IMR-90 (cell line): Measurements from ENCODE around the gene ST8SIA4. TPM values are rescaled to one million over a fixed set of nuclear protein-coding genes. Genes with fewer than 3 reads are reported as not detected.

Experiments used
- ATAC-seq: fragments of 200-7000 bp; cut with Tn5 transposase; 2 replicates; pipeline ENCODE4 v1.9.1; 2020; ENCODE audit warnings: low read depth, mild to moderate bottlenecking, moderate library complexity
- BruUV-seq: library from RNA; stranded (reverse); fragments of 400-500 nt; replicated peaks from 2 replicates; lab custom pipeline; 2021; lab: Mats Ljungman, UMichigan
- CTCF ChIA-PET: fragments of 300-600 bp; formaldehyde crosslinking; extraction: SDS; loops from one replicate; lab custom pipeline; 2021; ENCODE audit warnings: antibody characterized with exemption; lab: Yijun Ruan, JAX
- POLR2A ChIA-PET: fragments of 300-600 bp; sonication (Branson Sonifier 250); formaldehyde crosslinking; loops from one replicate; lab custom pipeline; 2022; ENCODE audit warnings: antibody characterized with exemption; ENCODE audit not compliant: unreplicated experiment; lab: Charles Lee
- DNase-seq: peaks from one replicate; pipeline ENCODE4 v3.0.0; 2013
- H2AFZ ChIP-seq: replicated peaks from 2 replicates; pipeline ENCODE3; 2013; ENCODE audit warnings: low read length, mild to moderate bottlenecking; ENCODE audit not compliant: poor library complexity
- H2AK5ac ChIP-seq: 2 replicates; pipeline ENCODE4 v1.6.1; 2013; ENCODE audit warnings: low read depth, low read length, inconsistent platforms
- H2AK9ac ChIP-seq: replicated peaks from 2 replicates; pipeline ENCODE3; 2013; ENCODE audit warnings: mild to moderate bottlenecking, low read depth, low read length, moderate library complexity; ENCODE audit not compliant: poor library complexity
- H2BK120ac ChIP-seq: 2 replicates; pipeline ENCODE4 v1.6.1; 2013; ENCODE audit warnings: low read depth, low read length, inconsistent platforms
- H2BK15ac ChIP-seq: 3 replicates; pipeline ENCODE4 v1.6.1; 2013; ENCODE audit warnings: low read depth, low read length, inconsistent platforms
- H2BK20ac ChIP-seq: 2 replicates; pipeline ENCODE4 v1.6.1; 2013; ENCODE audit warnings: low read depth, mild to moderate bottlenecking, inconsistent platforms, low read length, moderate library complexity
- H2BK5ac ChIP-seq: 2 replicates; pipeline ENCODE4 v1.6.1; 2013; ENCODE audit warnings: mild to moderate bottlenecking, low read depth, low read length, inconsistent platforms; ENCODE audit not compliant: poor library complexity, severe bottlenecking
- H3K14ac ChIP-seq: replicated peaks from 2 replicates; pipeline ENCODE4 v1.6.1; 2013; ENCODE audit warnings: low read depth, low read length, inconsistent platforms
- H3K18ac ChIP-seq: 2 replicates; pipeline ENCODE4 v1.6.1; 2013; ENCODE audit warnings: low read depth, low read length, control low read depth
- H3K23ac ChIP-seq: 2 replicates; pipeline ENCODE4 v1.6.1; 2013; ENCODE audit warnings: low read depth, low read length, inconsistent platforms
- H3K27ac ChIP-seq: 2 replicates; pipeline ENCODE4 v1.5.1; 2013; ENCODE audit warnings: mild to moderate bottlenecking, control low read depth, low read length; ENCODE audit not compliant: insufficient read depth
- H3K27me3 ChIP-seq: 2 replicates; pipeline ENCODE4 v1.6.1; 2013; ENCODE audit warnings: low read length; ENCODE audit not compliant: control insufficient read depth, insufficient read depth
- H3K36me3 ChIP-seq: 2 replicates; pipeline ENCODE4 v1.6.1; 2013; ENCODE audit warnings: low read length, mixed read lengths; ENCODE audit not compliant: control insufficient read depth, insufficient read depth
- H3K4ac ChIP-seq: 2 replicates; pipeline ENCODE4 v1.6.1; 2013; ENCODE audit warnings: low read depth, low read length, inconsistent platforms
- H3K4me1 ChIP-seq: 2 replicates; pipeline ENCODE4 v1.6.1; 2013; ENCODE audit warnings: low read length, mixed read lengths; ENCODE audit not compliant: control insufficient read depth, insufficient read depth
- H3K4me2 ChIP-seq: 2 replicates; pipeline ENCODE4 v1.6.1; 2013; ENCODE audit warnings: low read depth, mild to moderate bottlenecking, control low read depth, low read length, moderate library complexity
- H3K4me3 ChIP-seq: 2 replicates; pipeline ENCODE4 v1.5.1; 2013; ENCODE audit warnings: low read depth, mild to moderate bottlenecking, control low read depth, low read length, moderate library complexity; ENCODE audit not compliant: insufficient read depth
- H3K56ac ChIP-seq: 2 replicates; pipeline ENCODE4 v1.6.1; 2013; ENCODE audit warnings: low read length, inconsistent platforms; ENCODE audit not compliant: insufficient read depth; ENCODE audit errors: extremely low read depth
- H3K79me1 ChIP-seq, 2 experiments: 2 replicates each; pipeline ENCODE4 v1.6.1; 2013; ENCODE audit warnings: low read length in 2 of 2, inconsistent platforms in 1 of 2, low read depth in 1 of 2
- H3K9ac ChIP-seq: 2 replicates; pipeline ENCODE4 v1.6.1; 2013; ENCODE audit warnings: low read depth, low read length, control low read depth
- H3K9me1 ChIP-seq: 2 replicates; pipeline ENCODE4 v1.6.1; 2013; ENCODE audit warnings: low read length, inconsistent platforms; ENCODE audit not compliant: insufficient read depth
- H3K9me3 ChIP-seq: 2 replicates; pipeline ENCODE4 v1.6.1; 2013; ENCODE audit warnings: low read length; ENCODE audit not compliant: control insufficient read depth, insufficient read depth
- H4K20me1 ChIP-seq: 2 replicates; pipeline ENCODE4 v1.6.1; 2013; ENCODE audit warnings: low read length, inconsistent platforms; ENCODE audit not compliant: insufficient read depth
- H4K5ac ChIP-seq: 2 replicates; pipeline ENCODE4 v1.6.1; 2013; ENCODE audit warnings: mild to moderate bottlenecking, low read depth, low read length, control low read depth
- H4K8ac ChIP-seq, 2 experiments: 2 replicates each; pipeline ENCODE4 v1.6.1; 2013; ENCODE audit warnings: low read depth in 2 of 2, low read length in 2 of 2, control low read depth in 1 of 2, inconsistent platforms in 1 of 2
- H4K91ac ChIP-seq: 2 replicates; pipeline ENCODE4 v1.6.1; 2013; ENCODE audit warnings: low read depth, low read length, inconsistent platforms; ENCODE audit not compliant: insufficient read depth
- BHLHE40 ChIP-seq: fragments of 150-350 bp; IDR thresholded peaks from 2 replicates; pipeline ENCODE4 v1.6.1; 2016; ENCODE audit warnings: mild to moderate bottlenecking, low read depth, low read length
- ELK1 ChIP-seq: fragments of 150-350 bp; IDR thresholded peaks from 2 replicates; pipeline ENCODE4 v1.6.1; 2016; ENCODE audit warnings: low read depth, mild to moderate bottlenecking, low read length, moderate library complexity, borderline replicate concordance
- RFX5 ChIP-seq: IDR thresholded peaks from 2 replicates; pipeline ENCODE4 v1.8.0; 2012; ENCODE audit warnings: low read depth, mild to moderate bottlenecking, low read length, moderate library complexity
- WGBS, 2 experiments: methylation state at CpG; one replicate each; pipeline versions ENCODE4 v1.1.5 to v1.1.7; 2013; ENCODE audit warnings: missing lambda C conversion rate in 2 of 2; ENCODE audit not compliant: insufficient read length in 1 of 2; ENCODE audit errors: extremely low coverage in 2 of 2; 5-methylcytosine and 5-hydroxymethylcytosine counted together
- dilution Hi-C: fragments of 300-500 bp; cut with HindIII; formaldehyde crosslinking; loops from one replicate; pipeline ENCODE4 v1.14.3; 2018; ENCODE audit warnings: low sequenced_read_pairs; ENCODE audit not compliant: unreplicated experiment
- in situ Hi-C: fragments of 300-500 bp; cut with MboI; formaldehyde crosslinking; loops from 3 replicates; pipeline ENCODE4 v1.14.3; 2019; ENCODE audit warnings: low sequenced_read_pairs, inconsistent platforms, mixed read lengths
- intact Hi-C: fragments of 100-400 bp; cut with micrococcal nuclease; formaldehyde crosslinking; loops from 2 replicates; pipeline ENCODE4 v1.10.0; 2022
- polyA plus RNA-seq, 3 experiments: library from polyadenylated mRNA; depleted of rRNA; stranded (reverse); fragments of >200 nt; gene quantifications; 2 replicates each; pipeline ENCODE4 v1.2.3, GENCODE V29; 2012; ENCODE audit warnings: low replicate concordance in 1 of 3
- total RNA-seq: library from RNA; depleted of rRNA; stranded (reverse); fragments of >200 nt; gene quantifications from 2 replicates; pipeline ENCODE4 v1.2.3, GENCODE V29; 2012

ST8SIA4 gene
- total and polyA plus RNA-seq, 2 of the 4 experiments (the other 2 are of a cell fraction) = 0.02 to 0.18 TPM

DNA sequence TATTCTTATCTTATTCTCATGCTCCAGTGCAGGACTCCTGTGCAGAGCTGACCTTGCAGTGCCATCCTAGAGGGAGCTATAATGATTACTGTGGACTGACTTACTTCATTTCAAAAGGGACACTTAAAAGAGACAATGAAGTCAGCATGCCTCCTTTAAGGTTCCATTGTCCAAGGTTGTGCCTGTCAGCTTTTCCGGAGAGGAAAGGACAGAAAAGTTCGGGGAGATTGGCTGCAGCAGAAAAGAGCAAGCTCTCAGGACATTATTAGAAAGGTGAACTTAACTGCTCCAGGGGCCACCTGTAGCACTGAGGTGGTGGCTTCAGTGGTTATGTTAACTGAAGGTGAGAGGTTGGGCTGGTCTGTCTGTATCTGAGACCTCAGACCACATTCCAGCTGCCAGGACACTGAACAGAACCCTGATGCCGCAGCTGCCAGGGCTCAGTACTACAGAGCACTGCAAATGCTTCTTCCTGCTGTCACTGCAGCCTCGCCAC is 112.9 kb downstream of the ST8SIA4 start:
- TF ChIP-seq ELK1 = no peak
- no peak for TF ChIP-seq RFX5
- TF ChIP-seq BHLHE40 = no peak
- dilution Hi-C loops = no loop called here
- Histone ChIP-seq H3K4ac (no peak overlapping the region), H2BK5ac (no peak overlapping the region), H2AK9ac (no peak overlapping the region), H3K18ac (no peak overlapping the region), H2BK15ac (no peak overlapping the region), H3K4me1 (no peaks in the 10 kb centered on the region), H2BK120ac (no peak overlapping the region), H3K9me1 (no peaks in the 10 kb centered on the region), H3K56ac (no peak overlapping the region), H2BK20ac (no peak overlapping the region), H3K27me3 (no peaks in the 10 kb centered on the region), H3K23ac (no peak overlapping the region), H3K14ac (no peak overlapping the region), H2AFZ (peak overlapping the region; percentile 10), H4K20me1 (no peaks in the 10 kb centered on the region), H3K4me2 (no peak overlapping the region), H3K36me3 (no peaks in the 10 kb centered on the region), H4K8ac (no peak overlapping the region), H3K79me1 (no peaks in the 10 kb centered on the region), H4K91ac (no peak overlapping the region), H4K5ac (no peak overlapping the region), H3K27ac (no peak overlapping the region), H3K4me3 (no peak overlapping the region), H3K9ac (no peak overlapping the region), H3K9me3 (peaks cover 6% of the 10 kb centered on the region; the same call in 1 of the 2 replicates), H2AK5ac (no peak overlapping the region)
- no TSS peak for BruUV-seq
- in situ Hi-C loops = no loop called here
- intact Hi-C loops = no loop called here
- ATAC-seq (no peak), DNase-seq (no peak)
- ChIA-PET CTCF (no interaction called here), POLR2A (no interaction called here)
- 50% methylated on average over 2 of the region's 4 CpGs; no CpG with 5 or more reads in 1 of the 2 experiments for WGBS, 2 experiments
